H4 (cell line): ENCODE results near the gene COG5. TPM values are rescaled to one million over a fixed set of nuclear protein-coding genes. Genes with fewer than 3 reads are reported as not detected.

Experiments
- DNase-seq: peaks from one replicate; pipeline ENCODE4 v3.0.0-alpha.2; 2015; ENCODE audit warnings: low spot score
- total RNA-seq: library from RNA; depleted of rRNA; stranded (reverse); fragments of >200 nt; shearing (Covaris generic); gene quantifications from 2 replicates; pipeline ENCODE4 v1.2.3, GENCODE V29; 2014

The COG5 gene
- total RNA-seq, 1 experiment from 2014 or later: 33.0 TPM

DNA sequence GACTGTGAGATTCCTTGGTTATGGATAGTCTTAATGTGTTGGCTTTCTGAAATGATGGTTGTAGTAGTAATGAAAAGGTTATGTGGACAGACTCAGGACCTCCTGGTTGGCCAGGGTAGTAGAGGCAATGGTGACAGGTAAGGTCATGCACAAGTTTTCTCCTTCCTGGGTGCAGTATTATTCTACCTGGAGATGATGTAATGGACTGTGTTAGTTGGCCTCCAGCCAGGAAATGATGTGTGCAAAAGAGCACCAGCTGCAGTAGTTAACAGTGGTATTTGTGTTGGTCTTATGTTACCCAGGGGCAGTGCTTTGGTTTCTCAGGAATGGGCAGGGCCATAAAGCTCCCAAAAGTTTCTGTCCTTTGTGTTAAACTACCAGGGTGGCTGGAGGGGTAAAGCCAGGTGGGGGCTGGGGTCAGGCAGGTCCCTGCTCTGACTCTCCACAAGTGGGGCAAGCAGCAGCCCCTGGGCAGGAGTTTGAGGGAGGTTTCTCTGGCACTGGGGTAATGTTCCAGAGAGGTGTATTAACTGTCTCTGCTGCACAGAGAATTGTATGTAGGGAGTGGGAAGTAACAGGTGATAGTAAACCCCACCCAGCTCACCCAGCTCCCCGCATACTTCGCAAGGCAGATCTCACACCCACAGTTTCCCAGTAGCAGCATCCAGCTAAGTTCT lies 57.6 kb downstream of the COG5 start:
- DNase-seq: peak; percentile 48

DNA sequence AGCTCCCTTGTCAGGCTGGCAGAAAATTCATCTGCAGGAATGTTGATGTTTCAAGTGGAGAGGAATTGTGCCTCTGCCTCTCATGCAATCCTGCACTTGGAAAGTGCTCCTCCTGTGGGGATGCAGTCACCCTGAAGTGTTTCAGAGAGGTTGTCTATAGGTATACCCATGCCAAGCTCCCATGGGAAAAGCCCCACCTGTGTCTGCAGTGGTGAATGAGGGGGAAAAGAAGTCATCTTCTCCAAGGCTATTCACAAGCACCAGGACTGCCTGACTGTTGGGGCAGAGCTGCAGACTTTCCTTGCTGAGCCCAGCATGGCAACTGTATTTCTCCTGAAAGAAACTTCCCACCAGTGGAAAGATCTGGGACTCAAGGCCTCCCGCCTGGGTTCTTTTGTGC lies 58.4 kb downstream of the COG5 start:
- no peak for DNase-seq

DNA sequence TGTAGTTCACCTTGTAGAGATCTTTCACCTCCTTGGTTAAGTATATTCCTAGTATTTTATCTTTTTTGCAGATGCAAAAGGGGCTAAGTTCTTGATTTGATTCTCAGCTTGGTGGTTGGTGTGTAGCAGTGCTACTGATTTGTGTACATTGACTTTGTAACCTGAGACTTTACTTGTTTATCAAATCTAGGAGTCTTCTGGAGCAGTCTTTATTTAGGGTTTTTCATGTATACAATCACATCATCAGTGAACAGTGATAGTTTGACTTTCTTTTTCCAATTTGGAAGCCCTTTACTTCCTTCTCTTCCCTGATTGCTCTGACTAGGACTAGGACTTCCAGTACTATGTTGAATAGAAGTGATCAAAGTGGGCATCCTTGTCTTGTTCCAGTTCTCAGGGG lies 60.0 kb downstream of the COG5 start:
- peak; percentile 28 for DNase-seq

- peak; percentile 30 for DNase-seq
Measured at GRCh38 chr7:107502797-107503196, 60.9 kb downstream of the COG5 start.

DNA sequence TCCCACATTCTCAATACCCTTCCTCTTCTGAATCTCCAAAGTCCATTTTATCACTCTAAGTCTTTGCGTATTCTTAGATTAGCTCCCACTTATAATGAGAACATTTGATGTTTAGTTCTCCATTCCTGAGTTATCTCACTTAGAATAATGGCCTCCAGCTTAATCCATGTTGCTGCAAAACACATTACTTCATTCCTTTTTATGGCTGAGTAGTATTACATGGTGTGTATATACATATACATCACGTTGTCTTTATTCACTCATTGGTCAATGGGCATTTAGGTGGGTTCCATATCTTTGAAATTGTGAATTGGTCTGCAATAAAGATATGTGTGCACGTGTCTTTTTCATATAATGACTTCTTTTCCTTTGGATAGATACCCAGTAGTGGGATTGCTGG lies 61.6 kb downstream of the COG5 start:
- no peak for DNase-seq

- peak; percentile 39 for DNase-seq
Measured at GRCh38 chr7:107501593-107501992, 62.1 kb downstream of the COG5 start.

- DNase-seq: no peak
Measured at GRCh38 chr7:107499731-107500130, 64.0 kb downstream of the COG5 start.

DNA sequence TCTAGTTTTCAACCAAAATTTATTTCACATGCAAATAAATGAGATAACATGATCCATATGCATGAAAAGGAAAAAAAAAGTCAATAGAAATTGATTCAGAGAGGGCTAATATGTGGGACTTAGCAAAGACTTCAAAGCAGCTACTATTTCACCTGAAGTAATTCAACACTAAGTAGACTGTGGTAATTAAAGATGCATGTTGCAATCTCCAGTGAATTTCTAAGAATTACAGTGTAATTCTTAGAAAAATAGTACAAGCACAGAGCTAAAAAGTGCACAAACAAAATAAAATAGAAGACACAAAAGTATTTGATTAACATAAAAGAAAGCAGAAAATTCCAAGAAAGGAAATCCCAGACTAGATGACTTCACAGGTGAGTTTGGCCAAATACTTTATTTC lies 68.2 kb downstream of the COG5 start:
- no peak for DNase-seq

DNA sequence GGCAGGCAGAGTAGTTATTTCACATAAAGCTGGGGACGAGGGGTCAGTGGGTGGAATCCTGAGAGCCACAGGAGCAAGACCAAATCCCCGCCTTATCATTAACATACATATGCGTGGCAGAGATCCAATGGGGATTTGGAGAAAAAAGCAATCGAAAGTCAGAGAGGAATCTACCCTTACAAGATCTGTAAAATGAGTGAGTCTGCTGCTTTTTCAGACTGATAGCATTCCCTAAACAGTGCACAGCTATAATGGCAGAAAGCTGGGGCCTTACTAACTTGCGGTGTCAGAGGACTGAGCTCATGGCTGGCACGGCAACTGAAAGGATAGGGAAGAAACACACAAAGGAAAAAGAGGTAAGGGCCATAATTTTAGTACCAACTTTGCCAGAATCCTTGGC lies 68.8 kb downstream of the COG5 start:
- no peak for DNase-seq

DNA sequence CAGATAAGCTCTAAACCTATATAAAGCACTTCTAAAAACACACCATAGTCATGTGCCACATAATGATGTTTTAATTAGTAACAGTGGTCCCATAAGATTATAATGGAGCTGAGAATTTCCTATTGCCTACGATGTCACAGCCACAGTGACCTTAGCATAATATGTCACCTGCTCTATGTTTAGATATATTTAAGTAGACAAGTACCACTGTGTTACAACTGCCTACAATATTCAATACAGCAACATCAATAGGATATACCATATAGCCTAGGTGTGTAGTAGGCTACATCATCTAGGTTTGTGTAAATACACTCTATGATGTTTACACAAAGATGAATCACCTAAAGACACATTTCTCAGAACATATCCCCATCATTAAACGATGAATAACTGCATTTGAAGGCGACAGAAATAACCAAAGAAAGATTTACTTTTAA lies 69.4 kb downstream of the COG5 start:
- DNase-seq: no peak

- DNase-seq: no peak
Measured at GRCh38 chr7:107492875-107493274, 70.8 kb downstream of the COG5 start.

- no peak for DNase-seq
Measured at GRCh38 chr7:107486041-107486440, 77.7 kb downstream of the COG5 start.

GRCh38 chr7:107482571-107482970 lies 81.1 kb downstream of the COG5 start:
- no peak for DNase-seq

DNA sequence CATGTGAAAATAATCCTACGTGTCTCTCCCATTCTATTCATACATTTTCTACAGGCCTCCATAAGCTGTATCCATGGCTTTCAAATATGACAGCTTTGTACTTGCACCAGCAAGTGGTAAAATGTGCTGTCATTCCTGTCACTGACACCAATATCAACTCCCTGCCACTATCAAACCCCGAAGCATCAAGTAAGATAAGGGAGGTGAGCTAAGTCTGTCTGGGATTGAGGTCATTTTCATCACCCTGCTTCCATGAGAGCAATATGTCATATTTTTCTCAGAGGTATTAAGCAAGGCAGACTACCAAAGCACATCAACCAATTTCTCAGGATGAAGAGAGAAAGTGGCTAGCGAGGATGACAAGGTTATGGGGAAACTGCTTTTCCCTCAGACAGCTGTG lies 82.8 kb downstream of the COG5 start:
- DNase-seq: no peak

- DNase-seq: no peak
Measured at GRCh38 chr7:107479303-107479702, 84.4 kb downstream of the COG5 start.

- no peak for DNase-seq
Measured at GRCh38 chr7:107474104-107474521, 89.6 kb downstream of the COG5 start.

DNA sequence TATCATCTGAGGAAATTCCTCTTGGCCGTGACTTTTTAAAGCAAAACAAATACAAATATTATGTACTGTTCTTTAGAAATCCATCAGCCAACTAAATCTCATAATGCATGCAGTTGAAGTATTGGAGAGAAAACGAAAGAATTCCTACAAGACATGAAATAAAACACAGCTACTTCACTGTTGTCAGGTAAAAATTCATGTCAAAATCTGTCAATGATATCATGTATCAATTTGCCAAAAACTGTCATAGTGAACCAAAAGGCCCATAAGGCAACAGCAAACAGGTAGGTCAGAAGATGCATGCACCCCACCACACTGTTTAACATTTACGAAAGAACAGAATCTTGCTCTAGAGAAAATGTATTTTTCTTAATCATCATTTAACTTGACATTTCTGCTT lies 91.6 kb downstream of the COG5 start:
- no peak for DNase-seq

GRCh38 chr7:107471292-107472070 lies 92.2 kb downstream of the COG5 start:
- no peak for DNase-seq

DNA sequence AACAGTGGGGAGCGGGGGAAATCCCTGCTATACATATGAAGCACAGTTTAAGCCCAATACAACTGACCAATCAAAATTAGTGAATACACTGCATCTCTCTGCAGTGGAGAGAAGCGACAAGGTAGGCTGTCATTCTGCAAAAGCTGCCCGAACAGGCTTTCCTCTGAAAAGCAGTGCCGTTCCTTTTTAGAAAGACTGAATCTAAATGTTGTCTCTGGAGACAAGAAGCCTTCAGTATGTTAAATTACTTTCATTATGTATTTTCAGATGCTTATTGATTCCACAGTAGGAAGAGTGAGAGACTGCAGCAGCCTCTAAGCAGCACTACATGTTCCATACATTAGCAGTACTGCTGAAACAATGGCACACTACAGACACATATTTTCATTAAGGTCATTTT lies 93.8 kb downstream of the COG5 start, which contains the start of gene GPR22:
GPR22 (plus strand) TSS at position 129 of the 400 bp plus-strand sequence. CDS start 4,004 bp downstream, outside the sequence.
- no peak for DNase-seq

DNA sequence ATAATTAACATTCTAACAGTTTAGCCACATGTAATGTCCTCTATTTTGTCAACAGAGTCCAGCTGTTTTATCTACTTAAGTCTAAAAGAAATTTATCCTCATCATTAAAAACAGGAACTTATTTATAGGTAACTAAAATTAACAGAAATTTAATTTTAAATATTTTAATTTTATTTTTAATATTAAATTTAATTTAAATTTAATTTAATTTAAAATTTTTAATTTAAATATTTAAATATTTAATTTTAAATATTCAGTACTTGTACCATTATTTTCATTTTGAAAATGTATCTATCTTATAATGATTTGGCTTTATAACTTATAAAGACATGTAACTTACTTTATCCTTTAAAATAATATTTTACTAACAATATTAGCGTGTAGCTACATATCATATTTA lies 94.9 kb downstream of the COG5 start:
- DNase-seq: no peak

DNA sequence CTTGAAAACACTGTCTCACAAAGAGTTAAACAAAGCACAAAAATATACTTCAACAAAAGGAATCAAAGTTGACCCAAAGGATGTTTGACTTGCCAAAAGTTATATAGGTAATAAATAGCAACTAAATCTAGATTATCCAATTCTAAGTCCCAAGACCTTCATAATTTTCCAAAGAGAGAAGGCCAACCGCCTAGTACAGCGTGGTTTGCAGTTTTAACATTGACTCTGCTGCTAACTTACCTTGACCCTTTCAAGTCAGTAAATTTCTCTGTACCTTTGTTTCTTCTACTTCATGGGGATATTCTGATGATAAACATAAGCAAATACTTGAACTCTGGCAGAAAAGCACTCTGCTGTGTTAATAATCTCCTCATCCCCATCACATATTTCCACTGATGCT lies 95.7 kb downstream of the COG5 start:
- DNase-seq: no peak

DNA sequence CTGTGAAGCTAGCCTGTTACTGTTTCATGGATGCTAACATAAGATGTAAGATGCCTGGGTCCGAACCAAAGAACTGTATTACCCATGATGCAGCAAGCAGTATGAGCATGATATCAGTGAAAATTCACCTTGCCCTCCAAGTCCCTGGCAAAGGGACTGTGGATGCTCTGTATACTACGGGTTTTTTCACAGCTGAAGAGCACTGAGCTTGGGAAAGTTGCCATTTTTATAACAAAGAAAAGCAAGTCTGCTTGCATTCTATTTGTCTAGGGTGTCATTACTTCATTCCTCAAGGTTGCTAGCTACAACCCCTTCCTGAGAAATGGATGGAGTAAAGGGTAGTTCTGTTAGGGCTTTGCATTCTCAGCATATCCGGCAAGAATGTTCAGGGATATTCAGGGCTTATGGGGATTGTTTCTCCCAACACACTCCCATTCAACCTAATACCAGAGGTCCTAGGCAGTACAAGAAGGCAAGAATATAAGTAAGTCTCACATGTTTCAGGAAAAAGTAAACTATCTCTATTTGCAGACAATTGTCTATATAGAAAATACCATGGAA lies 99.0 kb downstream of the COG5 start:
- DNase-seq: no peak
